T-helper 2 cell (primary cell): ENCODE measurements around the gene ST6GAL1.
A peak's percentile ranks its signal among the peaks of the same experiment; 100 is the strongest.
"Not testable (repeated sequence)": the region's sequence is repeated elsewhere in the genome, so short reads cannot be mapped to it uniquely, and the experiment has no call there.

Experiments
- DNase-seq, 5 experiments: peaks; one replicate each; pipeline versions ENCODE4 v3.0.0 to v3.0.0-alpha.2; 2012 to 2022

ST6GAL1 gene

GRCh38 chr3:186946756-186947375, 16.5 kb downstream of the ST6GAL1 start:
- no peak for DNase-seq

- no peak for DNase-seq
Observed at GRCh38 chr3:186949281-186949982, 19.1 kb downstream of the ST6GAL1 start.

- DNase-seq = no peak
Observed at GRCh38 chr3:186950402-186951093, 20.2 kb downstream of the ST6GAL1 start.

- DNase-seq = no peak
Observed at GRCh38 chr3:186951640-186952552, 21.6 kb downstream of the ST6GAL1 start.

GRCh38 chr3:186953011-186953487, 22.7 kb downstream of the ST6GAL1 start:
- DNase-seq = peak in 1 of 5 experiments; percentile 68

- DNase-seq = peak in 2 of 5 experiments; percentile 16 to 82
Observed at GRCh38 chr3:186953992-186954699, 23.8 kb downstream of the ST6GAL1 start.

GRCh38 chr3:186955898-186956696, 25.8 kb downstream of the ST6GAL1 start:
- DNase-seq = no peak

- no peak for DNase-seq
Observed at GRCh38 chr3:186959029-186959624, 28.8 kb downstream of the ST6GAL1 start.

GRCh38 chr3:186960347-186960746, 30.0 kb downstream of the ST6GAL1 start:
- DNase-seq = no peak

- no peak for DNase-seq
Observed at GRCh38 chr3:186962445-186962844, 32.1 kb downstream of the ST6GAL1 start.

- no peak for DNase-seq
Observed at GRCh38 chr3:186963636-186964035, 33.3 kb downstream of the ST6GAL1 start.

- DNase-seq = peak in 1 of 5 experiments; percentile 27
Observed at GRCh38 chr3:186964071-186964470, 33.7 kb downstream of the ST6GAL1 start.

- no peak for DNase-seq
Observed at GRCh38 chr3:186964616-186965015, 34.3 kb downstream of the ST6GAL1 start.

GRCh38 chr3:186965141-186965879, 35.0 kb downstream of the ST6GAL1 start:
- peak in 1 of 5 experiments; percentile 41 for DNase-seq

GRCh38 chr3:186966406-186966805, 36.1 kb downstream of the ST6GAL1 start:
- no peak for DNase-seq

GRCh38 chr3:186967236-186967635, 36.9 kb downstream of the ST6GAL1 start:
- not testable (repeated sequence) for DNase-seq

- DNase-seq = no peak
Observed at GRCh38 chr3:186967686-186968085, 37.4 kb downstream of the ST6GAL1 start.

GRCh38 chr3:186969607-186970006, 39.3 kb downstream of the ST6GAL1 start:
- DNase-seq = no peak

- DNase-seq = not testable (repeated sequence)
Observed at GRCh38 chr3:186971106-186971505, 40.8 kb downstream of the ST6GAL1 start.

- DNase-seq = no peak
Observed at GRCh38 chr3:186971578-186971977, 41.3 kb downstream of the ST6GAL1 start.
